T1000 (cell line): ENCODE measurements around the gene CCDC74A.
"Not testable (repeated sequence)": the region's sequence is repeated elsewhere in the genome, so short reads cannot be mapped to it uniquely, and the experiment has no call there.

Experiments
- DNase-seq: peaks from one replicate; lab custom pipeline; 2025; ENCODE audit warnings: mixed read lengths; lab: John Stamatoyannopoulos, UW

CCDC74A gene

DNA sequence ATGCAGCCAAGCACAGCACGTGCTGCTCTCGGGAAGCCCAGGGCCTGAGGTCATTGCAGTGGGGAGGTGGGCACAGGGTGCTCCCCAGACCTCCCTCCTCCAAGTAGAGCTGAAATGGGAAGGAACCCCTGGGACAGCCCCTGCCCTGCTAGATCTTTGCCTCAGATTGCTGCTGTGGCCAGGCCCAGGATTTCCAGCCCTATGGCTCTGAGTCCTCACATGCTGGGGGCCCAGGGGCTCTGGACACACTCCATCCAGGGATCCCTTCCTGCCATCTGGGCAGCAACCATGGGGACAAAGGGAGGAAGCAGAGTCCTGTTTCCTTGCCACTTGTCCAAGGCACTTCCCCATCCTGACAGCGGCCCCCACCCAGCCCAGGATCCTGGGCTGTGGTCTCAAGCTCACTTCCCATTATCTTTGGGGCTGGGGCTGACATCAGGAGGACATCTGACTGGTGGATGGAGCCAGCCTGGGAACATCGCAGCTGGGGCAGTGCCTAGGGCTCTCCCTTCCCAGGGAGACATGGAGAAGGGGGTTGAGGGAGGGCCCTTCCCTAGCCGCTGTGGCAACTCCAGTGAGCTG lies 2.3 kb downstream of the CCDC74A start:
- DNase-seq, result not testable (repeated sequence)

DNA sequence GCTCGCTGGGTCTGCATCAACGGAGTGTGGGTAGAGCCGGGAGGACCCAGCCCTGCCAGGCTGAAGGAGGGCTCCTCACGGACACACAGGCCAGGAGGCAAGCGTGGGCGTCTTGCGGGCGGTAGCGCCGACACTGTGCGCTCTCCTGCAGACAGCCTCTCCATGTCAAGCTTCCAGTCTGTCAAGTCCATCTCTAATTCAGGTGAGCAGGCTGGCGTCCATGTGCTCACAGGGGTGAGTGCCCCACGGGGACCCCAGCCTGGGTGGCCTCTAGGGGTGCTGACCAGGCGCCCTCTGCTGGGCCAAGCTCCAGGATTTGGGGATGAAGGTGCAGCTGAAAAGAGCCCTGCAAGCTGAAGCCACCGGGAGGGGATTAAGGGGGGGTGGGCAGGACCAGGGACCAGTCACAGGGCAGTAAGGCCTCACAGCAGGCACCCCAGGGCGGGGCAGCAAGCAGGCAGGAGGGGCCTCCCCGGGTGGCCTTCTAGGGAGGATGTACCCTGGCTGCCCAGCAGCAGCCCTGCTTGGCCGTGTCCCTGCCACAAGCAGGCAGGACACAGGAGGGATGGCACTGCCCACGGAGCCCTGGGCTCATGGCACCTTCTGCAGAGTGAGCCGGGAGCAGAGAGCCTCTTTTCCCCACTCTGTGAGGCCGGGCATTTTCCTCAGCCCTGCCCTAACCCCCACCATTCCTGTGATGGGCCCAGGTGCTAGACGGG lies 3.1 kb downstream of the CCDC74A start:
- DNase-seq, result not testable (repeated sequence)

DNA sequence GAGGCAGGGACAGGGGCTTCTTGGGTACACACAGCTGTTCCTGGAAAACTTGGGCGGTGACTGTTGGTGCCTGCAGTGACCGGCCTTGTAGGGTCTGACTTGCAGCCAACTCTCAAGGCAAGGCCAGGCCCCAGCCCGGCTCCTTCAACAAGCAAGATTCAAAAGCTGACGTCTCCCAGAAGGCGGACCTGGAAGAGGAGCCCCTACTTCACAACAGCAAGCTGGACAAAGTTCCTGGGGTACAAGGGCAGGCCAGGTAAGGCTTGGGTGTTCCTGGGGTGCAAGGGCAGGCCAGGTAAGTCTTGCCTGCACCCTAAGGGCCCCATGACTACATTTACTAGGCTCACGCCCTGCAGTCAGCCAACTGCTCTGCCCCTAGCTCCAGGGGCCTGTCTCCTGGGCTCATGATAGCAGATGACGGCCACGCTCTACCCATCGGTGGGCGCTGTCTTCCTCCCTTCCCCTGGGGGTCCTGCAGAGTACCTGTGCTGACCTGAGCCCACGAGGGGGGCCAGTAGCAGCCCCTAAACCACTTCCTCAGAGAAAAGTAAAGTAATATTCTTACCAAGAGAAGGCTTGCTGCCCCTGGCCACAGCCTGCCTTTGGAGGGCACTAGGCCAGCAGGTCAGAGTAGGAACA lies 4.0 kb downstream of the CCDC74A start:
- DNase-seq, result not testable (repeated sequence)

DNA sequence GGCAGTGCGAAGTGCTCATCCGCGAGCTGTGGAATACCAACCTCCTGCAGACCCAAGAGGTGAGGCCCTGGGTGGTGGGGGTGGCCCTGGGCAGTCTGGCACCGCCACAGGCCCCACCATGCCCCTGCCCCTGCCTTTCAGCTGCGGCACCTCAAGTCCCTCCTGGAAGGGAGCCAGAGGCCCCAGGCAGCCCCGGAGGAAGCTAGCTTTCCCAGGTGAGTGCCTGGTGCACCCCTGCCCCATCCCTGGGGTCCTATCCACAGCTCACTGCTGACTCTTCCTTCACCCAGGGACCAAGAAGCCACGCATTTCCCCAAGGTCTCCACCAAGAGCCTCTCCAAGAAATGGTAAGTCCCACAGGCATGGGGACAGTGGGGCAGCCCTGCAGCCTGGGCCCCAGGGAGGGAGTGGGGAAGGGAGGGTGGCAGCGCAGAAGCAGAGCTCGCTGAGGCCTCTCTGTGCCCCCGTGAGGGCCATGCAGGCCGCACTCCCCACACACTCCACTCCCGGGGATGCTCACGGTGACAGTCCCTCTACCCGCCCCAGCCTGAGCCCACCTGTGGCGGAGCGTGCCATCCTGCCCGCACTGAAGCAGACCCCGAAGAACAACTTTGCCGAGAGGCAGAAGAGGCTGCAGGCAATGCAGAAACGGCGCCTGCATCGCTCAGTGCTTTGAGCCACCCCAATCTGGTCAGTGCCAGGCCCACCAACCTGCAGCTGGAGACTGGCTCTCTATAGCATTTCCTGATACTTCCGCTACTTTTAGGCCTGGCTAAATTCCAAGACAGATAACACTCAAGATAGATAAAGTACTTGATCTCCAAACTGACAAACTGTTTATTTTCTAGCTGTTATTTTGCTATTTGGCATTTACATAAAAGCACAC lies 5.3 kb downstream of the CCDC74A start:
- not testable (repeated sequence) for DNase-seq

GRCh38 chr2:131533609-131534316 lies 6.1 kb downstream of the CCDC74A start:
- DNase-seq, result not testable (repeated sequence)

- DNase-seq, result not testable (repeated sequence)
Measured at GRCh38 chr2:131534317-131534672, 6.6 kb downstream of the CCDC74A start.

DNA sequence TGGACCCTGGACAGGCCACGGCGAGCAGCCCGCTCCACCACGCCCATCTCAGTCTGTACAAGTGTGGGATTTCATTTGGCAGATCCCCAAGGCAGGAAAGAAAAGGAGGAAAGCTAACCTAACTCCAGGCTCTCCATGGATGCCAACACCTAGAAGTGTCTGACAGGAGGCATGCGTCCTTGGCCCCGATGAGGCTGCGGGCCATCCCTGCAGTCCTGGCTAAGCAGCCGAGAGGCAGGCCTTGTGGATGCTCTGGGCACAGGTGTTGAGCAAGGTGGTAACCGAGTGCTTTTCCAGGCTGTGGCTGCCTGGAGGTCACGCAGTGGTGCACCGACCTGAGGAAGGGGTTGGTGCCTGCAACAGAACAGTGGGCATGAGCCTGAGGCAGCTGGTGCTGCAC lies 7.3 kb downstream of the CCDC74A start:
- DNase-seq, result not testable (repeated sequence)

GRCh38 chr2:131535526-131535925 lies 7.8 kb downstream of the CCDC74A start:
- no peak for DNase-seq

GRCh38 chr2:131535951-131536826 lies 8.5 kb downstream of the CCDC74A start:
- DNase-seq, result not testable (repeated sequence)

- not testable (repeated sequence) for DNase-seq
Measured at GRCh38 chr2:131536841-131537240, 9.2 kb downstream of the CCDC74A start.

GRCh38 chr2:131538856-131539255 lies 11.2 kb downstream of the CCDC74A start:
- not testable (repeated sequence) for DNase-seq

DNA sequence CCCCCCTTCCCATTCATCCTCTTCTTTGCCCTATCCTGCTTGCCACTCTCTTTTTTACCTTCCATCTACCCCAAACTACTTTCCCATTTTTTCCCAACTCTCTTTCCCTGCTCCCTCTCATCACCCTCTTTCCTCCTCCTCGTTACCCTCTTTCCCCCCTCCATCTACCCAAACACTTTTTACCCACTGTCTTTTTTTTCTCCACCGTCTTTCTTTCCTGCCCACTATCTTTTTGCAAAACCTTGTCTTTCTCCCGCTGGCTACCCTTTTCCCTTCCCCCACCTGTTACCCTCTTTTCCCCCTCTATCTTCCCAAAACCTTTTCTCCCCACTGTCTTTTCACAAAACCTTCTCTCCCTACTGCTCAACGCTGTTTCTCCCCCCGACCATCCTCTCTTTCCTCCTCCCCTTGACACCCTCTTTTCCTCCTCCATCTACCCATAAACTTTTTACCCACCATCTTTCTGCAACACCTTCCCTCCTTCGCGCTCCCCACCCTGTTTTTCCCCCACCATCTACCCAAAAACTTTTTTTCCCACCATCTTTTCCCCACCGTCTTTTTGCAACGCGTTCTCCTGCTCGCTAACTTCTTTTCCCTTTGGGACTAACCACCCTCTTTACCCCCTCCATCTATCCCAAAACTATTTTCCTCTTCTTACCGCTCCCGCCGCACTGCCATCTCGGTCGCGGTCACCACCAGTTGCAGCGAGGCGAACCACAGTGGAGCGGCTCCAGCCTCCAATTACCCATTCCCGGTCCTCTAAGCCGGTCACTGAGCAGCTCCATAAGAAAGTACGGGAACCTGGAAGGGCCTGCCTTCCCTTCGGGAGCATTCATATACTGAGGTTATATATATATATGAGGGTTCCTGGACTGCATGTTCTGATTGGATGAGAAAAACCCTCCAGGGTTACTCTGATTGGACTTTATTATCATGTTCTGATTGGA lies 15.0 kb downstream of the CCDC74A start:
- no peak for DNase-seq

DNA sequence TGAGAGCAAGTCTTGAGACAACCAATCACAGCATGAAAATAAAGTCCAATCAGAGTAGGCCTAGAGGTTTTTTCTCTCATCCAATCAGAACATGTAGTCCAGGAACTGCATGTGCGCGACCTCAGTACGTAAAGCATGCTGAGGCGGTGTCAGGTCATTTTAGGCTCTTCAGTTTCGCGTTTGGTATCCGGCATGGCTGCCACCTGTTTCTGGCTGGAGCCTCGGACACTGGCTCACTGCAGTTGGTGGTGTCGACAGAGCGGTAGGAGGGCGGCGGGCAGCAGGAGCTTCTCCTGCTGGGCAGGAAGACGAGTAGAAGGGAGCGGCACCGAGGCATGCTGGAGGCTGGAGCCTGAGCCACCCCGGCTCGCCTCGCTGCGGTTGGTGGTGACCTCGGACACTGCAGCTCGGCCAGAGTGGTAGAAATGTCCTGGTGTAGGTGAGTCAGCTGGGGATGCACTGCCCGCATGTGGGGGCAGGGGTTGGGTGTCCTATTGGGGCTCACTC lies 15.8 kb downstream of the CCDC74A start:
- no peak for DNase-seq

GRCh38 chr2:131544006-131544812 lies 16.5 kb downstream of the CCDC74A start:
- not testable (repeated sequence) for DNase-seq

GRCh38 chr2:131544813-131545165 lies 17.1 kb downstream of the CCDC74A start:
- DNase-seq, result not testable (repeated sequence)

DNA sequence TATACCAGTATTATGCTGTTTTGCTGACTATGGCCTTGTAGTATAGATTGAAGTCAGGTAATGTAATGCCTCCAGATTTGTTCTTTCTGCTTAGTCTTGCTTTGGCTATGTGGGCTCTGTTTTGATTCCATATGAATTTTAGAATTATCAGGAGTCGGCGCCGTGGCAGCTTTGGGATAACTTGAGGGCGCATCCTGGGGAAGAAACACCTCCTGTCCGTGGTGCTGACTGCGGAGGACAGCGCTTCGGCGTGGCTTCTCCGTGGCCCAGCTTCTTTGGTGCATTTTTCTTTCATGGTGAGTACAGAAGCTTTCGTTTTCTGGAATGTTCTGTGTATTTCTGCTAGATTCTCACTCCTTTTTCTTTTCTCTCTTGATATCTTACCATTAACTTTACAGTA lies 25.2 kb downstream of the CCDC74A start:
- DNase-seq, result no peak

DNA sequence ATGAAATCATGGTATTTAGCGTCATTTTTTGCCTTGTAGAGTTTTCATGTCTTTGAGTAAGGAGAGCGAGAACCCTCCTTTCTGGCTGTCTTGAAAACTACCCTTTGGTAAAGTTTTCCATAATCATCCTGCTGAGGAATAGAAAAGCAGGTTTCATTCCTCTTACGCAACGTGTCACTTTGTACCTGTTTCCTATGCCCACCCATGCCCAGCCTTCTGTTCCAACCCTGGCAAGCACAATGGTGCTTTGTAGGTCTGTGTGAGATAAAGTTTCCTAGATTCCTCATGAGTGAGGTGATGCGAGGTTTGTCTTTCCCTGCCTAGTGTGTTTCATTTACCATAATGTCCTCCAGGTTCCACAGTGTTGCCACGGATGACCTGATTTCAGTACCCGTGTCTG lies 29.3 kb downstream of the CCDC74A start:
- no peak for DNase-seq

GRCh38 chr2:131557558-131558321 lies 30.1 kb downstream of the CCDC74A start:
- no peak for DNase-seq
